ENCODE data around the gene CD8B2.
"Not testable (repeated sequence)": the region's sequence is repeated elsewhere in the genome, so short reads cannot be mapped to it uniquely, and the experiment has no call there.

- TF ChIP-seq CTCF (IDR thresholded peaks at IDR 0.05; ENCODE audit: low read length); EZH2 (optimal IDR thresholded peaks at IDR 0.05; ENCODE audit: low read depth, low read length): not testable (repeated sequence)
Observed at GRCh38 chr2:106510791-106511190, 23.6 kb downstream of the CD8B2 start.

Data from MM.1S (cell line).